Sigmoid colon (tissue), 7 donors: ENCODE data around the gene AGAP9. TPM values are rescaled to one million over a fixed set of nuclear protein-coding genes. Genes with fewer than 3 reads are reported as not detected.
"Not testable (repeated sequence)": the region's sequence is repeated elsewhere in the genome, so short reads cannot be mapped to it uniquely, and the experiment has no call there.

Experiments used
- DNase-seq: peaks from one replicate; pipeline ENCODE4 v3.0.0-alpha.2; 2019
- H3K27ac ChIP-seq, 4 donors: fragments of 200-600 bp; sonication (generic); one replicate each; pipeline ENCODE4 v1.5.1; 2016 to 2019; ENCODE audit warnings: mild to moderate bottlenecking in 1 of 4
- H3K27me3 ChIP-seq, 3 donors: fragments of 200-600 bp; sonication (generic); one replicate each; pipeline ENCODE4 v1.5.1; 2019; ENCODE audit warnings: mild to moderate bottlenecking in 1 of 3
- H3K36me3 ChIP-seq, 4 donors: fragments of 200-600 bp; sonication (generic); one replicate each; pipeline ENCODE4 v1.5.1; 2016 to 2019
- H3K4me1 ChIP-seq, 4 donors: fragments of 200-600 bp; sonication (generic); one replicate each; pipeline ENCODE4 v1.5.1; 2017 to 2019
- H3K4me3 ChIP-seq, 4 donors: fragments of 200-600 bp; sonication (generic); one replicate each; pipeline ENCODE4 v1.5.1; 2017 to 2019; ENCODE audit warnings: mild to moderate bottlenecking in 2 of 4, moderate library complexity in 1 of 4
- H3K9me3 ChIP-seq, 4 donors: fragments of 200-600 bp in 3 of 4; sonication (generic) in 3 of 4; one replicate each; pipeline versions ENCODE4 v1.5.1 to v1.6.1; 2013 to 2019
- POLR2A ChIP-seq, 2 donors: fragments of 450-650 bp; IDR thresholded peaks; one replicate each; pipeline ENCODE4 v1.6.1; 2016; ENCODE audit warnings: antibody characterized with exemption in 2 of 2, mild to moderate bottlenecking in 2 of 2, moderate library complexity in 2 of 2
- POLR2AphosphoS5 ChIP-seq, 4 donors: sonication (generic); formaldehyde crosslinking; IDR thresholded peaks; one replicate each; pipeline ENCODE4 v1.6.1; 2017; ENCODE audit warnings: antibody characterized with exemption in 4 of 4
- WGBS, 2 donors: extraction: QIAGEN DNeasy Blood & Tissue Kit; methylation state at CpG; one replicate each; pipeline ENCODE4 v1.1.7; 2013; 5-methylcytosine and 5-hydroxymethylcytosine counted together
- intact Hi-C: fragments of 100-400 bp; cut with DNase I; formaldehyde crosslinking; loops from one replicate; pipeline ENCODE4 v1.15.1; 2023
- polyA plus RNA-seq, 3 donors: library from polyadenylated mRNA; stranded (reverse); fragments of 200-250 nt; gene quantifications; one replicate each; pipeline ENCODE4 v1.2.3, GENCODE V29; 2013
- total RNA-seq, 4 donors: library from RNA; depleted of rRNA; stranded (reverse); fragments of >200 nt; gene quantifications; one replicate each; pipeline ENCODE4 v1.1.0, GENCODE V29; 2016
- donor health status: healthy with polysubstance abuse.
- donor health status: Bipolar disorder and iron deficiency.
- donor health status: healthy.

The AGAP9 gene
- total and polyA plus RNA-seq, 7 donors, result 0.60 to 8.2 (median 5.4) TPM

- H3K4me1 ChIP-seq, H3K27me3 ChIP-seq, intact Hi-C loops, H3K9me3 ChIP-seq, H3K36me3 ChIP-seq: not testable (repeated sequence)
- Histone ChIP-seq H3K27ac (peak overlapping the region; percentile 66 to 88 (median 86)), H3K4me3 (peak overlapping the region; percentile 58 to 70 (median 66))
- peak; percentile 55 for DNase-seq
- 38% methylated on average over 14 of the region's 17 CpGs for WGBS, 2 donors
Observed at GRCh38 chr10:47553860-47554247, 30.4 kb upstream of the AGAP9 start.

GRCh38 chr10:47553214-47553859 is 29.9 kb upstream of the AGAP9 start:
- Histone ChIP-seq H3K4me3 (peak overlapping the region; percentile 58 to 70 (median 66)), H3K27ac (peak overlapping the region; percentile 84 to 88 (median 86))
- intact Hi-C loops, H3K36me3 ChIP-seq, H3K9me3 ChIP-seq, H3K27me3 ChIP-seq, H3K4me1 ChIP-seq: not testable (repeated sequence)
- 0 to 1% methylated on average over 45 to 48 of the region's 60 CpGs for WGBS, 2 donors
- TF ChIP-seq POLR2AphosphoS5 (IDR thresholded peaks at IDR 0.05), result peak; percentile 19 to 77 (median 58)
- TF ChIP-seq POLR2A (IDR thresholded peaks at IDR 0.05), result peak; percentile 28 to 30
- DNase-seq, result peak; percentile 93

GRCh38 chr10:47552719-47553118 is 29.3 kb upstream of the AGAP9 start:
- not testable (repeated sequence) for DNase-seq
- WGBS, 2 donors, result 9 to 11% methylated on average over 7 of the region's 7 CpGs

GRCh38 chr10:47547286-47547685 is 23.8 kb upstream of the AGAP9 start:
- H3K36me3 ChIP-seq, H3K27ac ChIP-seq, DNase-seq, intact Hi-C loops, H3K9me3 ChIP-seq, H3K27me3 ChIP-seq, H3K4me3 ChIP-seq, H3K4me1 ChIP-seq: not testable (repeated sequence)
- 82 to 93% methylated on average over 1 of the region's 3 CpGs for WGBS, 2 donors

More at GRCh38 chr10:47552719-47553118, 29.3 kb upstream of the AGAP9 start:
- peak overlapping the region; percentile 58 to 70 (median 66) for H3K4me3 ChIP-seq
- H3K27me3 ChIP-seq, H3K36me3 ChIP-seq, H3K4me1 ChIP-seq, intact Hi-C loops, H3K9me3 ChIP-seq: not testable (repeated sequence)
- peak overlapping the region; percentile 84 to 88 (median 86) for H3K27ac ChIP-seq

GRCh38 chr10:47536430-47536829 is 13.0 kb upstream of the AGAP9 start:
- H3K9me3 ChIP-seq, H3K27me3 ChIP-seq, H3K27ac ChIP-seq, DNase-seq, H3K36me3 ChIP-seq, intact Hi-C loops, H3K4me1 ChIP-seq, H3K4me3 ChIP-seq: not testable (repeated sequence)
- 39 to 65% methylated on average over 2 of the region's 3 CpGs for whole genome bisulfite sequencing, 2 donors

- H3K27ac ChIP-seq, intact Hi-C loops, H3K36me3 ChIP-seq, H3K4me1 ChIP-seq, H3K27me3 ChIP-seq, H3K4me3 ChIP-seq, H3K9me3 ChIP-seq, DNase-seq: not testable (repeated sequence)
- 94 to 95% methylated on average over 9 of the region's 9 CpGs for WGBS, 2 donors
Observed at GRCh38 chr10:47502313-47502712, 21.1 kb downstream of the AGAP9 start.

- H3K27ac ChIP-seq, intact Hi-C loops, DNase-seq, H3K36me3 ChIP-seq, H3K27me3 ChIP-seq, H3K4me3 ChIP-seq, H3K9me3 ChIP-seq, H3K4me1 ChIP-seq: not testable (repeated sequence)
- 15 to 46% methylated on average over 1 of the region's 6 CpGs for WGBS, 2 donors
Observed at GRCh38 chr10:47494226-47494625, 29.2 kb downstream of the AGAP9 start.

- intact Hi-C loops, H3K27ac ChIP-seq, H3K36me3 ChIP-seq, H3K9me3 ChIP-seq, H3K4me3 ChIP-seq, H3K27me3 ChIP-seq, H3K4me1 ChIP-seq, DNase-seq: not testable (repeated sequence)
- 81 to 88% methylated on average over 7 of the region's 9 CpGs for WGBS, 2 donors
Observed at GRCh38 chr10:47491600-47491999, 31.8 kb downstream of the AGAP9 start, which contains the start of gene FAM25G. TSS of gene FAM25G (minus strand) at chr10:47491700. CDS start at chr10:47491674, 26 bp downstream.

- H3K4me1 ChIP-seq, H3K4me3 ChIP-seq, DNase-seq, H3K27ac ChIP-seq, H3K27me3 ChIP-seq, H3K36me3 ChIP-seq, intact Hi-C loops, H3K9me3 ChIP-seq: not testable (repeated sequence)
- 96 to 98% methylated on average over 2 to 3 of the region's 7 CpGs for WGBS, 2 donors
Observed at GRCh38 chr10:47489630-47490029, 33.8 kb downstream of the AGAP9 start.

GRCh38 chr10:47485943-47486342 is 37.5 kb downstream of the AGAP9 start:
- intact Hi-C loops, H3K4me3 ChIP-seq, H3K27me3 ChIP-seq, DNase-seq, H3K36me3 ChIP-seq, H3K27ac ChIP-seq, H3K4me1 ChIP-seq, H3K9me3 ChIP-seq: not testable (repeated sequence)
- WGBS, 2 donors, result 50 to 69% methylated on average over 2 to 3 of the region's 4 CpGs

- H3K4me3 ChIP-seq, H3K4me1 ChIP-seq, intact Hi-C loops, DNase-seq, H3K27me3 ChIP-seq, H3K36me3 ChIP-seq, H3K9me3 ChIP-seq, H3K27ac ChIP-seq: not testable (repeated sequence)
- 89 to 94% methylated on average over 11 of the region's 11 CpGs for WGBS, 2 donors
Observed at GRCh38 chr10:47484786-47485185, 38.7 kb downstream of the AGAP9 start.

GRCh38 chr10:47483923-47484322 is 39.5 kb downstream of the AGAP9 start, which contains the start of gene ANXA8:
TSS of gene ANXA8 (minus strand) at chr10:47484115. CDS start at chr10:47483933, 182 bp downstream.
- H3K4me1 ChIP-seq, H3K27ac ChIP-seq, intact Hi-C loops, DNase-seq, H3K36me3 ChIP-seq, H3K27me3 ChIP-seq, H3K4me3 ChIP-seq, H3K9me3 ChIP-seq: not testable (repeated sequence)
- 89 to 91% methylated on average over 9 of the region's 11 CpGs for WGBS, 2 donors

GRCh38 chr10:47482367-47482766 is 41.1 kb downstream of the AGAP9 start:
- intact Hi-C loops, result not testable (repeated sequence)

More at GRCh38 chr10:47482367-47482766, 41.1 kb downstream of the AGAP9 start:
- H3K4me3 ChIP-seq, H3K4me1 ChIP-seq, H3K27me3 ChIP-seq, H3K9me3 ChIP-seq, H3K27ac ChIP-seq, DNase-seq, H3K36me3 ChIP-seq: not testable (repeated sequence)
- no CpG with 5 or more reads among the region's 1 CpG for WGBS, 2 donors
